Right lobe of liver (tissue), 6 donors: ENCODE results near the gene DSN1. TPM values are rescaled to one million over a fixed set of nuclear protein-coding genes. Genes with fewer than 3 reads are reported as not detected.
A peak's percentile ranks its signal among the peaks of the same experiment; 100 is the strongest.

Experiments used
- ATAC-seq, 4 donors: fragments of 200-7000 bp; cut with Tn5 transposase; one replicate each; pipeline ENCODE4 v1.9.1; 2020; ENCODE audit warnings: mild to moderate bottlenecking in 4 of 4, moderate library complexity in 4 of 4
- DNase-seq, 3 donors: peaks; one replicate each; pipeline ENCODE4 v3.0.0-alpha.2; 2020
- H3K27ac ChIP-seq, 3 donors: fragments of 200-600 bp; one replicate each; pipeline ENCODE4 v1.8.0; 2022
- H3K27me3 ChIP-seq, 2 donors: fragments of 200-600 bp; one replicate each; pipeline ENCODE4 v1.8.0; 2022
- H3K36me3 ChIP-seq, 4 donors: fragments of 200-600 bp; sonication (generic) in 1 of 4; one replicate each; pipeline versions ENCODE4 v1.5.1 to v1.8.0; 2017 to 2022; ENCODE audit warnings: control low read depth in 1 of 4
- H3K4me1 ChIP-seq, 4 donors: fragments of 200-600 bp; sonication (generic) in 1 of 4; one replicate each; pipeline versions ENCODE4 v1.5.1 to v1.8.0; 2017 to 2022; ENCODE audit warnings: control low read depth in 1 of 4
- H3K4me3 ChIP-seq, 3 donors: fragments of 200-600 bp; one replicate each; pipeline ENCODE4 v1.8.0; 2022
- H3K9me3 ChIP-seq, 4 donors: fragments of 200-600 bp; sonication (generic) in 1 of 4; one replicate each; pipeline versions ENCODE4 v1.5.1 to v1.8.0; 2017 to 2022; ENCODE audit warnings: control low read depth in 1 of 4
- POLR2A ChIP-seq: fragments of 450-650 bp; IDR thresholded peaks from one replicate; pipeline ENCODE4 v1.6.1; 2017; ENCODE audit warnings: antibody characterized with exemption, mild to moderate bottlenecking
- WGBS: methylation state at CpG from one replicate; pipeline ENCODE4 v1.1.6; 2018; ENCODE audit warnings: low coverage, low lambda C conversion rate; ENCODE audit not compliant: insufficient coverage; ENCODE audit errors: missing lambda C conversion rate; 5-methylcytosine and 5-hydroxymethylcytosine counted together
- intact Hi-C, 2 donors: fragments of 100-400 bp; cut with DNase I; formaldehyde crosslinking; loops; one replicate each; pipeline versions ENCODE4 v1.11.2 to v1.14.1; 2022
- total RNA-seq, 6 experiments: library from RNA; depleted of rRNA in 2 of 6; stranded (reverse); fragments of >200 nt in 2 of 6; fragmentation: NEBNext Ultra II Directional in 3 of 6; extraction: Animal tissue kit (Norgen Biotek cat#: 25700) in 3 of 6; gene quantifications; one replicate each; pipeline versions ENCODE4 v1.1.0 to v1.2.4, GENCODE V29; 2016 to 2023
- TF ChIP-seq, protein P1 (sequence below), 4 donors: fragments of 200-600 bp in 3 of 4; fragments of 450-650 bp in 1 of 4; IDR thresholded peaks; one replicate each; pipeline versions ENCODE4 v1.5.1 to v1.8.0; 2016 to 2022; ENCODE audit warnings: antibody characterized with exemption in 4 of 4, mild to moderate bottlenecking in 2 of 4
- donor health status: DM: no; HTN: yes; CAD: no.
- donor health status: DM: no; HTN: no; CAD: no.
- donor health status: DM: no; HTN: no; CAD: no.
- donor health status: DM: no; HTN: yes; CAD: no.
- donor health status: DM: no; HTN: yes; CAD: no.

DSN1 gene
- total RNA-seq, 6 experiments from 2014 or later = 2.7 to 9.8 (median 4.7) TPM

DNA sequence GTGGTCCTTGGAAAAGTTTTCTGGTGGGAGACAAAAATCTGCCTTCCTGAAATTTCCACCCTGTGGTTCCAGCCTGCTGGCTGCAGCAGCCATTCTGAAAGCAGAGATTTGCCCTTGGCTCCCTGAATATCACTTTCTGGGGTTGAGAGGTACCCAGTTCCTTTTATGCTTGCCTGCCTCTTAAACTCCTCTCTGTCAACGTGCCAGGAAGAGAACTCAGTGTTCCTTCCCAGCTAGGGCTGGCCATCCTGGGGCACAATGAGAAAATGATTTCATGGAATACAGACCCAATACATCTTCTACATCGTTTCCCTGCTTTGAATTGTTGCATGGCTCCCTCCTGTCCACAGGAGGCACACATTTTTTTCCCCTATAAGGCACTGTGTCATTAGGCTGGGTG is 1.6 kb upstream of the DSN1 start:
- intact Hi-C loops = no loop called here
- Histone ChIP-seq H3K36me3 (no peaks in the 10 kb centered on the region), H3K4me3 (no peak overlapping the region), H3K9me3 (no peaks in the 10 kb centered on the region), H3K27me3 (no peaks in the 10 kb centered on the region), H3K27ac (no peak overlapping the region), H3K4me1 (peaks cover 0 to 8% (median 3%) of the 10 kb centered on the region in 4 donors)
- WGBS = no CpG with 5 or more reads among the region's 2 CpGs
- TF ChIP-seq, protein P1, sequence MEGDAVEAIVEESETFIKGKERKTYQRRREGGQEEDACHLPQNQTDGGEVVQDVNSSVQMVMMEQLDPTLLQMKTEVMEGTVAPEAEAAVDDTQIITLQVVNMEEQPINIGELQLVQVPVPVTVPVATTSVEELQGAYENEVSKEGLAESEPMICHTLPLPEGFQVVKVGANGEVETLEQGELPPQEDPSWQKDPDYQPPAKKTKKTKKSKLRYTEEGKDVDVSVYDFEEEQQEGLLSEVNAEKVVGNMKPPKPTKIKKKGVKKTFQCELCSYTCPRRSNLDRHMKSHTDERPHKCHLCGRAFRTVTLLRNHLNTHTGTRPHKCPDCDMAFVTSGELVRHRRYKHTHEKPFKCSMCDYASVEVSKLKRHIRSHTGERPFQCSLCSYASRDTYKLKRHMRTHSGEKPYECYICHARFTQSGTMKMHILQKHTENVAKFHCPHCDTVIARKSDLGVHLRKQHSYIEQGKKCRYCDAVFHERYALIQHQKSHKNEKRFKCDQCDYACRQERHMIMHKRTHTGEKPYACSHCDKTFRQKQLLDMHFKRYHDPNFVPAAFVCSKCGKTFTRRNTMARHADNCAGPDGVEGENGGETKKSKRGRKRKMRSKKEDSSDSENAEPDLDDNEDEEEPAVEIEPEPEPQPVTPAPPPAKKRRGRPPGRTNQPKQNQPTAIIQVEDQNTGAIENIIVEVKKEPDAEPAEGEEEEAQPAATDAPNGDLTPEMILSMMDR (IDR thresholded peaks at IDR 0.05) = no peak
- DNase-seq (no peak), ATAC-seq (no peak)

DNA sequence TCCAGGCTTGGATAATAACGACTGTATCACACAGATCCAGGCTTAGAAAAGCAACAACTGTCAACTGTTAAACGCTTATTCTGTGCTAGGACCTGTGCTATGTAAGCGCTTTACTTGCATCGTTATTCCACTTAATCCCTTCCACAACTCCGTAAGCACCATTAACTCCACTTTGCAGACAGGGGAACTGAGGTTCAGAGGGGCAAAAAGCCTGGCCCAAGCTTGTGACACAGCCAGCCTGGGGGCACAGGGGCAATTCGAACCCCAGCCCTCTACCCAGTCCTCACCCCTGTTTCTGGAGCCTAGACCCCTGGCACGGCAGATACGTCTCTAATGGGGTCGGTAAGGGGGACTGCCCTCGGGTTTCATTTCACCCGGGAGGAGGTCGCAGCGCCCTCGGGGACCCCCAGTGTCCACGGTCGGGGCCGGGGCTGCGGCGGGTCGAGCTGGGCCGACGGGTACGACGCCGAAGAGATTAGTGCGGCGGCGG is 411 bp downstream of the DSN1 start:
- TF ChIP-seq, protein P1 (IDR thresholded peaks at IDR 0.05) = no peak
- TF ChIP-seq POLR2A = no peak
- ATAC-seq (no peak), DNase-seq (no peak)
- H3K4me1 ChIP-seq = peaks cover 0 to 8% (median 3%) of the 10 kb centered on the region in 4 donors
- no peaks in the 10 kb centered on the region for H3K36me3 ChIP-seq
- peak overlapping the region; percentile 84 to 99 (median 94) for H3K27ac ChIP-seq
- peak overlapping the region; percentile 69 to 76 (median 72) for H3K4me3 ChIP-seq
- H3K9me3 ChIP-seq = no peaks in the 10 kb centered on the region
- WGBS = 6% methylated on average over 9 of the region's 28 CpGs
- intact Hi-C loops = no loop called here
- H3K27me3 ChIP-seq = no peaks in the 10 kb centered on the region

DNA sequence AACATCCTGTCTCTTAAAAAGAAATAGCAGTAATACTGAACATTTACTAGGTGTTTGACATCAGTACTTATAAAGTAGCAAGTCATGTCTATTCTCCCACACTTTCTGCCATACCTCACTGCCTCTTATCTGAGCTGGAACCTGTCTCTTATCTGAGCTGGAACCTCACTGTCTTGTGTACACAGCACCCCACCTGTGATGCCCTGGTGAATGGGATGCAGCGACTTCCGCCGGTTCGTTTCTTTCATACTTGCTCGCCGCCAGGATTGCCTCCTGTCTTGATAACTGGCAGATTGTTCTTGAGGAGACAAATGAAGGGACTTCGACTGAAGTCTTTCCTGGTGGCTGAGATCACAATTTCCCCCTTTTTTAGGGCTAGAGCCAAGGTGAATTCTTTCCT is 2.9 kb downstream of the DSN1 start:
- Histone ChIP-seq H3K4me1 (peaks cover 0 to 8% (median 3%) of the 10 kb centered on the region in 4 donors), H3K4me3 (no peak overlapping the region), H3K9me3 (no peaks in the 10 kb centered on the region), H3K27ac (no peak overlapping the region), H3K36me3 (no peaks in the 10 kb centered on the region), H3K27me3 (no peaks in the 10 kb centered on the region)
- no peak for TF ChIP-seq POLR2A
- TF ChIP-seq, protein P1 (IDR thresholded peaks at IDR 0.05) = no peak
- 89% methylated on average over 7 of the region's 7 CpGs for WGBS
- DNase-seq (no peak), ATAC-seq (no peak)
- intact Hi-C loops = no loop called here

DNA sequence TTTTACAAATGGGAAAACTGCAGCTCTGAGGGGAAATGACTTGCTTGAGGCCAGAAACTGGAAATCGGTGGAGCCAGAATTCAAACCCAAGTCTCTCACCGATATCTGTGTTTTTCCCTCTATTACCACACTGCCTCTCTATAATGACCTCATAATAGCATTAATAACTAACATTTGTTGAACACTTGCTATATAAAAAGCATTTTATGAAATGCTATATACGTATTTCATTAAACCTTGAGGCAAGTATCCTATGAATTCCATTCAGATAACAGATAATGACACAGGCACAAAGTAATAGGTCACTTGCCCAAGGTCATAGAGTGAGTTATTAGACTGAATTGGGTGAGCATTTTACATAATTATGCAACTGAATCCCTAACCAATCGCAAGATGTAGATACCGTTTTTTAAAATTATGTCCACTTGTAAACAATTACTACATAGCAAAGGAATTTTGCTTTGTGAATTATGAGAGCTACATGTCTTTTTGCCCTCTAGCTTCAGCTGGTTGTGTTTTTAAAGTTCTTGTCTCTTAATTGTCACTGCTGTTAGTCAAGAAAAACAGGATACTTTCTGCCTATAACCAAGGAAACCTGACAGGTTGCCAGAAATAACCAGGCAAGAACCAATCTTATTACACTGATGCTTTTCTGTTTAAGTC is 4.7 kb downstream of the DSN1 start:
- no peak overlapping the region for H3K4me3 ChIP-seq
- H3K27me3 ChIP-seq = no peaks in the 10 kb centered on the region
- H3K4me1 ChIP-seq = peaks cover 0 to 8% (median 3%) of the 10 kb centered on the region in 4 donors
- no peaks in the 10 kb centered on the region for H3K9me3 ChIP-seq
- no peaks in the 10 kb centered on the region for H3K36me3 ChIP-seq
- H3K27ac ChIP-seq = no peak overlapping the region
- WGBS = 67% methylated on average over 5 of the region's 5 CpGs
- DNase-seq = no peak
- TF ChIP-seq, protein P1 (IDR thresholded peaks at IDR 0.05) = no peak
- intact Hi-C loops = no loop called here
- no peak for ATAC-seq
